Activated T-cell treated with anti-CD3 and anti-CD28 coated beads for 1 hour (primary cell): ENCODE measurements around the gene GDF2.

ENCODE experiments used
- DNase-seq: peaks from one replicate; pipeline ENCODE4 v3.0.0-alpha.2; 2020; ENCODE audit warnings: low read depth

Gene GDF2

GRCh38 chr10:47322300-47323061, at the start of gene GDF2:
GDF2 (plus strand) TSS chr10:47322454; CDS start chr10:47322669, 215 bp downstream.
- DNase-seq, result no peak

- DNase-seq, result no peak
These were observed 46.2 kb upstream of the GDF2 start for GRCh38 chr10:47276071-47276470.

GRCh38 chr10:47276576-47277351, 45.5 kb upstream of the GDF2 start:
- no peak for DNase-seq

- peak; percentile 29 for DNase-seq
These were observed 44.7 kb upstream of the GDF2 start for GRCh38 chr10:47277352-47278151.

GRCh38 chr10:47278152-47278473, 44.1 kb upstream of the GDF2 start:
- DNase-seq, result no peak

- DNase-seq, result no peak
These were observed 43.5 kb upstream of the GDF2 start for GRCh38 chr10:47278720-47279119.

- DNase-seq, result no peak
These were observed 43.0 kb upstream of the GDF2 start for GRCh38 chr10:47279276-47279675.

GRCh38 chr10:47282005-47282656, 40.1 kb upstream of the GDF2 start:
- DNase-seq, result no peak

- no peak for DNase-seq
These were observed 39.6 kb upstream of the GDF2 start for GRCh38 chr10:47282657-47283018.

- no peak for DNase-seq
These were observed 39.1 kb upstream of the GDF2 start for GRCh38 chr10:47283101-47283630.

GRCh38 chr10:47283848-47284247, 38.4 kb upstream of the GDF2 start:
- DNase-seq, result no peak

GRCh38 chr10:47285381-47286115, 36.7 kb upstream of the GDF2 start:
- DNase-seq, result no peak

- DNase-seq, result no peak
These were observed 36.1 kb upstream of the GDF2 start for GRCh38 chr10:47286116-47286505.

- no peak for DNase-seq
These were observed 35.5 kb upstream of the GDF2 start for GRCh38 chr10:47286591-47287315.

- no peak for DNase-seq
These were observed 34.9 kb upstream of the GDF2 start for GRCh38 chr10:47287365-47287802.

- DNase-seq, result no peak
These were observed 34.4 kb upstream of the GDF2 start for GRCh38 chr10:47287805-47288204.

- no peak for DNase-seq
These were observed 34.0 kb upstream of the GDF2 start for GRCh38 chr10:47288236-47288635.

GRCh38 chr10:47288916-47289495, 33.2 kb upstream of the GDF2 start:
- DNase-seq, result no peak

- no peak for DNase-seq
These were observed 32.3 kb upstream of the GDF2 start for GRCh38 chr10:47289921-47290320.

GRCh38 chr10:47290338-47290737, 31.9 kb upstream of the GDF2 start:
- DNase-seq, result no peak
